WI38 (cell line): ENCODE data around the gene ZNF343.

ENCODE experiments used
- H3K4me3 ChIP-seq: 2 replicates; pipeline ENCODE4 v1.5.1; 2011; ENCODE audit warnings: low read depth, mild to moderate bottlenecking, control low read depth, low read length
- TF ChIP-seq, protein P1 (sequence below): IDR thresholded peaks from 2 replicates; pipeline ENCODE4 v1.5.1; 2012; ENCODE audit warnings: low read depth, mild to moderate bottlenecking, control low read depth, low read length

ZNF343 gene

DNA sequence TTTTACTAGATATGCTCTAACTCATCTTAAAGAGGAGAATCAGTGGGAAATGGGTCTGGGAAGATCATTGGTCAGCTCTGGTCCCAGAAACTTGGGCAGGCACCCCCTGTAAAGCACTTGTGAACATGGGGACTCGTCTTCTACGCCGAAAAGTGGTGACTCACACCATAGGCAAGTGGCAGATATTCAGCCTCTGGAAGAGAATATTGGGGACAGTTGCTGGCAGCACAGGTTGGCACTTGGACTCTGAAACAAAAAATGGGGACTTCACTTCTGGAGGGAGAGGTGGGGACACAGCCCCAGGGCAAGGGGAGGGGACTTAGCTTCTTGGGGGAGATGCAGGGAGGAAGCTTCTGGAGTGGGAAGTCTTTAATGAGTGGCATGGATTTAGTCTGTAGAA is 11.9 kb upstream of the ZNF343 start:
- no peak overlapping the region for H3K4me3 ChIP-seq
- TF ChIP-seq, protein P1, sequence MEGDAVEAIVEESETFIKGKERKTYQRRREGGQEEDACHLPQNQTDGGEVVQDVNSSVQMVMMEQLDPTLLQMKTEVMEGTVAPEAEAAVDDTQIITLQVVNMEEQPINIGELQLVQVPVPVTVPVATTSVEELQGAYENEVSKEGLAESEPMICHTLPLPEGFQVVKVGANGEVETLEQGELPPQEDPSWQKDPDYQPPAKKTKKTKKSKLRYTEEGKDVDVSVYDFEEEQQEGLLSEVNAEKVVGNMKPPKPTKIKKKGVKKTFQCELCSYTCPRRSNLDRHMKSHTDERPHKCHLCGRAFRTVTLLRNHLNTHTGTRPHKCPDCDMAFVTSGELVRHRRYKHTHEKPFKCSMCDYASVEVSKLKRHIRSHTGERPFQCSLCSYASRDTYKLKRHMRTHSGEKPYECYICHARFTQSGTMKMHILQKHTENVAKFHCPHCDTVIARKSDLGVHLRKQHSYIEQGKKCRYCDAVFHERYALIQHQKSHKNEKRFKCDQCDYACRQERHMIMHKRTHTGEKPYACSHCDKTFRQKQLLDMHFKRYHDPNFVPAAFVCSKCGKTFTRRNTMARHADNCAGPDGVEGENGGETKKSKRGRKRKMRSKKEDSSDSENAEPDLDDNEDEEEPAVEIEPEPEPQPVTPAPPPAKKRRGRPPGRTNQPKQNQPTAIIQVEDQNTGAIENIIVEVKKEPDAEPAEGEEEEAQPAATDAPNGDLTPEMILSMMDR: no peak

DNA sequence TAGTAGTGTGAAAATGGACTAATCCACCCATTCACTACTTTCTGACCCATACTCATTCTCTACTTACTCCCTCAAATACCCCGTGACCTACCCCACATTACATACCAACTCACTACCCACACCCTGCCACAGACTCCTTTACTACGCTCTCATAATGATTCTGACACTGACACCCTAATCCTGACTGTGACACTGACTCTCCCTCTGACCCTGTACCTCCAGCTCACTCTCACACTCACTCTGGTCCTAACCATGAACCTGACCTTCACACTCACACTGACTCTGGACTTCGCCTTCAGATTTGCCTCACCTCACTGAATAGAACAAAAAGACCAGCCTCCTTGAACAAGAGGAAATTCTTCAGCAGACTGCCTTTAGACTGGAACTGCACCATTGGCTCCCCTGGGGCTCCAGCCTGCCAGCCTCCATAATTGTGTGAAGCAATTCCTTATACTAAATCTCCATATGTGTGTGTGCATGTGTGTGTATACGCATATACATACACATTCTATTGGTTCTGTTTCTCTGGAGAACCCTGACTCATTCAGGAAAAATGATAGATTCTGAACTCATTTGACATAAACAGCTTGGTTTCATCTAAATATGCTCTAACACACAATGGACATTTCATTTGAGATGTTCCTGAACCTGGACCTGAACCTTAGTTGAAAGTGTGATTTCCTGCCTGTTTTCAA is 10.5 kb upstream of the ZNF343 start:
- TF ChIP-seq, protein P1: no peak

DNA sequence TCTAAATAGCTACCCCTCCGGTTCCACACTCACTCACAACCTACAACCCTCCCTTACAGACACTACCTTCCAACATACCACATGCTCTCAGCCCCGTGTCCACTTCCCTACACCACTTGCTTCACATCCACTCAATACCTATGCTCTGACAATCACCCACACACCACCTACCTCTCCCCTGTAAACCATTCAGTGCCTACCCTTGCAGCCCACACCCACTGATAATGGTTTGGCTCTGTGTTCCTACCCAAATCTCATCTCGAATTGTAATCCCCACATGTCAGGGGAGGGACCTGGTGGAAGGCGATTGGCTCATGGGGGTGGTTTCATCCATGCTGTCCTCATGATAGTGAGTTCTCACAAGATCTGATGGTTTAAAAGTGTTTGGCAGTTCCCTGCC is 9.8 kb upstream of the ZNF343 start:
- no peak overlapping the region for H3K4me3 ChIP-seq
- TF ChIP-seq, protein P1: no peak

More for the DNA sequence above, 10.5 kb upstream of the ZNF343 start:
- H3K4me3 ChIP-seq: no peak overlapping the region

GRCh38 chr20:2518096-2518495 is 9.4 kb upstream of the ZNF343 start:
- no peak overlapping the region for H3K4me3 ChIP-seq
- TF ChIP-seq, protein P1: no peak

- no peak overlapping the region for H3K4me3 ChIP-seq
- TF ChIP-seq, protein P1: no peak
Observed at GRCh38 chr20:2516399-2516798, 7.7 kb upstream of the ZNF343 start.

DNA sequence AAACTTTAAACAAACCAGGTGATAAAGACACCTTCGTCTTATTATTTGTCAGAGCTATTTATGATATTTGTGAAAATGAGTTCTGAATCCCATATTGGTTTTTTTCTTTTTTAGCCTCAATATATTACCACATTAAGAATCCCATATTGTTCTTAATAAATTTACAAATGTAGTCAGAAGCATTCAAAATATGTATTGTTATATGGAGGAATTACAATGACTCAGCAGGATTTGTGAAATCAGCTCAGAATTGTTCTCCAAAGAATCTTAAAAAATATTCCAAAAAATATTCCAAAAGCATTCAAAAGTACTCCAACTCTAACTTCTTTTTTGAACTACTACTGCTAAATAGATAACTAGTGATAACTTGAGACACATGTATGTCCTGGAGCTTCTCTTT is 6.5 kb upstream of the ZNF343 start:
- TF ChIP-seq, protein P1: no peak
- no peak overlapping the region for H3K4me3 ChIP-seq

DNA sequence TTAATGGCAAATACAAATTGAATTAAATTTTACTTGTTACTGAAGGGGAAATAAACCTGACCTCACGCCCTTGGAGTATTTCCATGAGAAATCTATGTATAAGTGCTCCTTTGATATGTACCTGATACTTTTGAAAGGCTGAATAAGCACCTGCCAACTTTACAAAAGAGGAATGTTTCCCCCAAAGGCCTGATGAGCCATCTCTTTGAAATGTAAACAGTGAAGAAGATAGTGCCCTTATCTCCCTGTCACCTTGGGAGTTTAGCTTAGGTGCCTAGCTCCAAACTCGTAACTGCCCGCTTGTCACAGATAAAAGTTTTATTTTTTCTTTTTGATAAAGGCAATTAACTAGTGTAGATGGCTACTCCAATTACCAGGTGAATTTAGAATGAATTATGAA is 1.1 kb upstream of the ZNF343 start:
- H3K4me3 ChIP-seq: peak overlapping the region; percentile 75; the same call in 1 of the 2 replicates

More for the DNA sequence above, 1.1 kb upstream of the ZNF343 start:
- TF ChIP-seq, protein P1: no peak
